Lower leg skin (tissue), 3 donors: ENCODE results near the gene PPP1R11.

ENCODE experiments used
- POLR2A ChIP-seq, 2 donors: fragments of 450-650 bp; IDR thresholded peaks; one replicate each; pipeline ENCODE4 v1.6.1; 2016 to 2017; ENCODE audit warnings: antibody characterized with exemption in 2 of 2, mild to moderate bottlenecking in 1 of 2, moderate library complexity in 1 of 2
- TF ChIP-seq, protein P1 (sequence below), 3 donors: fragments of 450-650 bp; IDR thresholded peaks; one replicate each; pipeline ENCODE4 v1.5.1; 2016; ENCODE audit warnings: antibody characterized with exemption in 3 of 3, mild to moderate bottlenecking in 3 of 3, moderate library complexity in 2 of 3

DNA sequence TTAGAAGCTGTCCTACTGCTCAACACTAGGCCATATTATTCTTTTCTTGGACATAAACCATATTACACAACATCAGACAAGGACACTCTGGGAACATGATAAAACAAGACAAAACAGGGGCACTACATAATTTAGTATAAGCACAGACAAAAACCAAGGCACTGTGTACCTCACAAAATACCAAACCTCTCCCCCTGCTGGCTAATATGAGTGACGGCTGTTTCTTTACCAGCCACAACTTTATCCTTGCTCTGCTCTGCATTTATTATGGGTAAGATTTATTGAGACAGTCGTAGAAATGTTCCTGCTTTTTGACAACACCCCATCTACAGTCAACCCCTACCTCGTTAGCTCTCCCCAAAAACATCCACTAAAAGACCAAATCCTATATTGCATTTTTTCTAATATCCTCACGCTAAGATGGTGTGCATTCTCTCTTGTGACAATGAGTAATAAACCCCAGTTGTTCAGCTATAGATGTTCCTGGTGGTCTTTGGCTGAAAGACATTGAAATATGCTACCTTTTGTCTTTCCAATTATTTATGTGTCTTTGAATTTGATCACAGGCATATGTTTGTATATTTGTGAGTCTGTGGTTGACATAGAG, 29.7 kb upstream of the PPP1R11 start:
- TF ChIP-seq, protein P1, sequence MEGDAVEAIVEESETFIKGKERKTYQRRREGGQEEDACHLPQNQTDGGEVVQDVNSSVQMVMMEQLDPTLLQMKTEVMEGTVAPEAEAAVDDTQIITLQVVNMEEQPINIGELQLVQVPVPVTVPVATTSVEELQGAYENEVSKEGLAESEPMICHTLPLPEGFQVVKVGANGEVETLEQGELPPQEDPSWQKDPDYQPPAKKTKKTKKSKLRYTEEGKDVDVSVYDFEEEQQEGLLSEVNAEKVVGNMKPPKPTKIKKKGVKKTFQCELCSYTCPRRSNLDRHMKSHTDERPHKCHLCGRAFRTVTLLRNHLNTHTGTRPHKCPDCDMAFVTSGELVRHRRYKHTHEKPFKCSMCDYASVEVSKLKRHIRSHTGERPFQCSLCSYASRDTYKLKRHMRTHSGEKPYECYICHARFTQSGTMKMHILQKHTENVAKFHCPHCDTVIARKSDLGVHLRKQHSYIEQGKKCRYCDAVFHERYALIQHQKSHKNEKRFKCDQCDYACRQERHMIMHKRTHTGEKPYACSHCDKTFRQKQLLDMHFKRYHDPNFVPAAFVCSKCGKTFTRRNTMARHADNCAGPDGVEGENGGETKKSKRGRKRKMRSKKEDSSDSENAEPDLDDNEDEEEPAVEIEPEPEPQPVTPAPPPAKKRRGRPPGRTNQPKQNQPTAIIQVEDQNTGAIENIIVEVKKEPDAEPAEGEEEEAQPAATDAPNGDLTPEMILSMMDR (IDR thresholded peaks at IDR 0.05), result no peak
- no peak for TF ChIP-seq POLR2A (IDR thresholded peaks at IDR 0.05)
